ELR (cell line): ENCODE results near the gene ARHGAP6.
"Not testable (repeated sequence)": the region's sequence is repeated elsewhere in the genome, so short reads cannot be mapped to it uniquely, and the experiment has no call there.

ENCODE experiments used
- DNase-seq: peaks from one replicate; pipeline ENCODE4 v3.0.0-alpha.2; 2015; ENCODE audit warnings: low read depth

The ARHGAP6 gene

DNA sequence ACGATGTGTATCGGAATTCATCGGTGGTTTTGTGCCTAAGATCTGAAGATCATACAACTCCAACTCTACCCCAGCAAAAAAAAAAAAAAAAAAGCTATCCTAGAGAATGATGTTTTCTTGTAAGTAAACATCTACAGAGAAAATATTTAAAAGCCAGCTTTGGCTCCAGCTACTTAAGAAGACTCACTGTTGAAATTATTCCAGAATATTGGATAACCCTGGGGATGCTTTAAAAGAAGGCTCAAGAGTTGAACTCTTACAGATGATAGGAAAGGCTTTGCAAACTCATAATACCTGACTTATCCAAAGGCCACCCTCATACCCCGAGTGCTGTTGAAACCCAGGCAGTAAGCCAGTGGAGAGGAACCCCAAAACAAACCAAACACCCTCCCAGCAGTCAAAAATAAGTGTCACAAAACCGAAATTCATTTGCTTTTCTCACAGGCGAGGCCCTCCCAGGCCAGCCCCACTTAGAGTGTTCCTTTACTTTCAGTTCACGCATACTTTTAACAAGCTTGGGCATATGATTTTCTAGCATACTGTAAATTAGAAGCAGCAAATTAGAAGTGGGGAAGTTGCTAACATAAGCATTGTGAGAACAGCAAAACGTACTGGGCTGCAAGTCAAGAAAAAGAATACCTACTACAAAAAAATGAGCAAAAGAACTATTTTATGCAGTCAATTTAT is 375.2 kb downstream of the ARHGAP6 start:
- DNase-seq, result no peak

DNA sequence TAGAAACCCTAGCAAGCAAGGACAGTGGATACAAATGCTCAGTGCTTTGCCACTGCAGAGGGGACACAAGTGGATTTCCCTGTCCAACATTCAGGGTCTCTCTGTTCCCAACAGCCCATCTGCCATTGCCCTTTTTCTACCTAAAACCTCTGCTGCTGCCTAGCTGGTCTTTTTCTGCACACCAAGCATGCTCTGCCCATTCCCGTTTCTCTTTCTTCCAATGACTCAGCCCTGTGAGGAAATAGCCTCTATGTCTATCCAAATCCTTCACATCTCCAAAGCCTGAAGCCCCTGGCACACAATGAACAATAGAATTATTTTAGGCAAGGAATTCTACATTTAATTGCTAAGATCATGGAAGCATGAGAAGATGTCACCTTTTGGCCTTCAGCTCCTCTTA is 378.2 kb downstream of the ARHGAP6 start:
- DNase-seq, result peak; percentile 13

GRCh38 chrX:11285651-11286050 is 380.1 kb downstream of the ARHGAP6 start:
- no peak for DNase-seq

DNA sequence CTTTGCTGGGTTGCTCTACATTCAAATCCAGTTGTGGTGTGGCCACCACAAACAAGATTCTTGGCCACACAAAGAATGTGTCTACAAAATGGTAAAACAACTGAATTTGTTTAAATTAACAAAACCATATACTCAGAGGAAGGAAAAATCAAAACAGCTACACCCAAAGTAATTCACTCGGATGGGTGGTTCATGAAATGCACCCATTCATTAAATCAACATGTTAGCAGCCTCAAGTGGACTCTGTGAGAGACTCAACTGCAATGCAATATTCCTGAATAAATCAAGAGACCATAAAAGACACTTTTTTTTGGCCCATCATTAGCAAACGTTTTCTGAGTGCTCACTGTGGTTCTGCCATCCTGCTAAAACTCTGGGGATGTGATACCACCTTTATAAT is 383.7 kb downstream of the ARHGAP6 start:
- DNase-seq, result no peak

GRCh38 chrX:11273544-11273943 is 392.2 kb downstream of the ARHGAP6 start:
- peak; percentile 57 for DNase-seq

GRCh38 chrX:11272863-11273262 is 392.9 kb downstream of the ARHGAP6 start:
- DNase-seq, result no peak

GRCh38 chrX:11272290-11272689 is 393.4 kb downstream of the ARHGAP6 start:
- peak; percentile 5 for DNase-seq

- DNase-seq, result peak; percentile 13
Observed at GRCh38 chrX:11269996-11270395, 395.7 kb downstream of the ARHGAP6 start.

DNA sequence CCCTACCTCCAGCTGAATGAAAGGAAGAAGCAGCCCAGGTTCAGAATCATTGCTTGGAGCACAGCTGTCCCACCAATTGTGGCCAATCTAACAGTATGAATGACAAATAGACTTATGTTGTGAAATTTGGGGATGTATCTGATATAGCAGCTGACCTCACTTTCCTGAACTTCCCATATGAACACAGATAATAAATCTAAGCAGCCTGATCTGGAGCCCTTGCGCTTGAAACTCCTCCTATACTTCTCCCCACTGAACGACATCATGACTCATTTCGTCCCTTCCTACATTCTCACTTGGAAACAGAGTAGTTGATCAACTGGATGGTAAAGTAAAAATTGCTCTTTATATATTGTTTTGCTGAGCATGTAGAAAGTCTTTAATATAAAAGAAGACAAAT is 396.7 kb downstream of the ARHGAP6 start:
- DNase-seq, result no peak

DNA sequence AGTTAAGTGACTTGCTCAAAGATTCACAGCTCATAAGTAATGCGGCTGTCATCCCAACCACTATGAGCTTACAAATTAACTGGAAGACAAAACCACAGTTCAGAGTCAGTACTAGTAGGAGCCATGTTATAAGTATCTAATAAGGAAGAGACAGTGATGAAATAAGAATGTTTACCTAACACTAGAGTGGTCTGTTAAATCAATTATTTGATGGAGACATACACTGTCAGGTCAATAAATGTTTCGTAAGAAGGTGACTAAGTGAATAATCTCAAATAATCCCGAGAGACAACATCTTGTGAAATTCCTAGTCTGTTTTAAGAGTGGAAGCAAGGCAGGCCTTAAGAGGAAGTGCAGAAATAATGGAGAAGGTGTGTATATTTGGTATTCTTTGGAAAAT is 398.3 kb downstream of the ARHGAP6 start:
- no peak for DNase-seq

- no peak for DNase-seq
Observed at GRCh38 chrX:11266573-11267003, 399.1 kb downstream of the ARHGAP6 start.

DNA sequence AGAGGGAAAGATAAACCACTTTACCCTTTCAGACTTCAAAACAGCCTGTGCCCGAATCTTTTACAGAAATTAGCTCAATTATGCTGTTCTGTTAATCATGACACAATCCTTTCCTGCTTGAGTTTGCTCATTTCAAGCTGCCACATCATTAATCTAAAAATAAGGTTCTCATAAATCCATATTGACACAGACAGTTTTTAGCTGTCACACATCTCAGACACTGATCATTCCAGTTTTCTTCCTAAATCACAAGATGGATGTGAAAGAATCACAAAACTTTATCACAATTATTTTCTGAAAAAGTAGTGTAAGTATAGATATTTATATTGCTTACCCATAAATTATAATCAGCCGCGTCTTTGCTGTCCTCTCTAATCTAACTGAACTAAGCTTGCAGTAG is 400.4 kb downstream of the ARHGAP6 start:
- no peak for DNase-seq

- DNase-seq, result no peak
Observed at GRCh38 chrX:11264925-11265324, 400.8 kb downstream of the ARHGAP6 start.

DNA sequence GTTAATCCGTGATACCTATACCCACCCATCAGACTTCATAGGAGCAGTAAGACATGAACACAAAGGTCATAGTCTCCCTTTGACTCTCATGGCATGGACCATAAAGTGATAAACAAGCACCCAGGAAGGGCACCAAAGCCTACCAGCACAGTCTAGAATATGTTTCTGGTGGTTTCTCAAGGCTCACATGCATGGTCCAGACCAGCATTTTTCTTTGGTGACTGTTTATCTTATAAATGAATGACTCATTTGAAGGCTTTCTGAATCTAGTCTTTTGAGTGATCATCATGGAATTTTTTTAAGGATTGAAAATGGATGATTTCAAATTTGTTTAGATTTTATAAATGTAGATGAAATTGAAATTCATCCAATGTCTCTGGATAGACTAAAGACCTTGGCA is 404.5 kb downstream of the ARHGAP6 start:
- peak; percentile 87 for DNase-seq

DNA sequence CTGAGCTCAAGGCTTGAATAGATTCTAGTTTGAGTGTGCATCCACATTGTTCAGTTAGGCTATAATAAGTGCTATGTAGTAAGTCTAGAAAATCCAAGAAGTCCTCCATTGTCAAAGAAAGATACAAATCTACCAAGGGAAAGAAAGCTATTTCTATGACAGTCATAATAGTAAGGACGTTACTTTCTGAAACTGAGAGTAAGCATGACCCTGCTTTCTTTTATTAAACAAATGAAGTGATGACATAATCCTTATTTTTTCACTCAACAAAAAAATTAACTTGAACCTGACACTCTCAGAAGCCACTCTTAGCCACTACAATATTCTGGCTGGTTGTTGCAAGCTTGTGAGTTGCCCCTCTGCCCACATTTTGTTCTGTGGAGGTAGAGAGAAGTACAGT is 406.3 kb downstream of the ARHGAP6 start:
- no peak for DNase-seq

GRCh38 chrX:11257711-11258110 is 408.0 kb downstream of the ARHGAP6 start:
- DNase-seq, result no peak

GRCh38 chrX:11257290-11257689 is 408.4 kb downstream of the ARHGAP6 start:
- no peak for DNase-seq

DNA sequence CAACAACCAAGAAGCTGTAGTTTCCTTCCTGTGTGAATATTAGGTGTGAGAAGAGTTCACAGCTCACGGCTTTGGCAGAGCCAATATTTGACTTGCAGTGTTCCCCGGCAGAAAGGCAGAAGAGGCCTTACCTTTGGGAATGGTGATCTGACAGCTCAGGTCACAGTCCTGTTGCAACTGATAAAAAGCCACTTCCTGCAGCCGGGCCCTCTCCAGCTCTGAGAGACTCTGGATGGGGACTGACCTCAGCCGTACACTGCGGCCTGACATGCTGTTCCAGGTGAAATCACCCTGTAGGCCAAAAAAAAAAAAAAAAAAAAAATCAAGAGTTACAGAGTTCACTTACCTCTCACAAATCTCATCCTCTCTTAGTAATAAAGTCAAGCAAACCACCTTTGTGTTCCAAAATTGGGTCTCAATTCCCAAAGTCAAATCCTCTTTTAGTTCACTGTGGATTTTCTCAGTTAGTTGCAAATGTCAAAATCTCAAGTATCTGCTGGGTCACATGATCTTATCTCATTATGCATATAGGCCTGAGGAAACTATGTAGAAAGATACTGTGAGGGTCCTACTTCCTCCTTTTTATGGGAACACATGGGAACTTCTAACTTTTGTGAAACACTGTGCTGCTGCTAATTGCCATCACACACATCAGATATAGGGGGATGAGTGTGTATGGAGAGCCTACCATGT is 411.2 kb downstream of the ARHGAP6 start:
- no peak for DNase-seq

DNA sequence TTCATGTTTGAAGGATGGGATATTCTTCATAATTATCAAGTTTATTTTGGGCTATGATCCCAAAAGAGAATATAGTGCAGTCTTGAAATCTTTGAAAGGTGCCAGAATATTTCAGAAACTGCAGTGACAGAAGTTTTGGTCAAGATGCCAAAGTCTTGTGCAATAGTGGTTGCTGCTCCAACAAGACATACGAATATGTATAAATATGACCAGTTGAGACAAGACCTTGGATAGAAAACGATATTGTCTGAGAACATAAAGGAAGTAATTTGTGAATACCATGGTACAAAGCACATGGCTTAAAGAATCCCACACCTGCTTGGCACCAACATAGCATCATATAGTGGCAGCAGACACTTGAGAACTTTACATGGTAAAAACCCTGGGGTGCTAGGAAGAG is 421.1 kb downstream of the ARHGAP6 start:
- DNase-seq, result no peak

DNA sequence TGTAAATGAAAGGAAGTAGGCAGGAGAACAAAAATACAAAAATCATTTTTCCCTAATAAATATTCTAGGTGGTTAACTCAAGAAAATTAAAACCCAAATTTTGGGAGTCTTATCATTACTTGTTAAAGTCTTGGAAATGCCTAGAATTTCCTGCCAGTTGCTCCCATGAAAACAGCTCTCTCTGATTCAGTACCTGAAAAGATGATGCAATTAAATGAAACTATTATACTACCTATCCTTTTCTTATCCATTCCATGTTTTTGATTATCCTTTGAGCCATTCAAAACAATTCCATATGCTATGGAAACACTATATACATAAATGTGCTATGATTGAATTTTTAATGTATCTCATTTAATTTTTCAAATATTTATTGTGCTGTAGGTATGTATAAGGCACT is 423.0 kb downstream of the ARHGAP6 start:
- no peak for DNase-seq

DNA sequence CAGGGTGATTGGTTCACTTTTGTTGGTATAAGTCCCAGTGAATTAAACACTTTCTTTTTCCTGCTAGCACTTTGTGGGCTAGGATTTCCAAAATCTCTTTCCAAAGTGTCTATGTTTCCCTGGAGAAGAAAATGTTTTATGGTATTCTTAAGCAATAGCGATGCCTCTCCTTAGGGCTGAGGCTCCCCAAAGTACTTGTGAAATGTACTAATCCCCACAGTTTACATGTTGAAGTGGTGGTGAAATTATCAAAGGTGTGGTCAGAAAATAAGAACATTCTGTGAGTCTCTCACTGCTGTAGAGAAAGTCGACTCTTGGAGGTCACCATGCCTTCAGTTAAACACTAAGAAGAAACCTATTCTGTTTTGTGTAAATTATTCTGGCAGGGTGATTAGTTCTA is 424.0 kb downstream of the ARHGAP6 start:
- DNase-seq, result no peak

GRCh38 chrX:11239230-11239629 is 426.5 kb downstream of the ARHGAP6 start:
- peak; percentile 70 for DNase-seq

GRCh38 chrX:11235377-11235776 is 430.3 kb downstream of the ARHGAP6 start:
- DNase-seq, result not testable (repeated sequence)
